SU-DHL-6 (cell line): Measurements from ENCODE around the gene AGPAT3.

Source experiments
- H2AFZ ChIP-seq: fragments of 200-600 bp; sonication (generic); 2 replicates; pipeline ENCODE4 v1.6.1; 2014; ENCODE audit warnings: low read depth, mild to moderate bottlenecking, moderate library complexity, mixed read lengths, antibody characterized with exemption, low read length; ENCODE audit not compliant: severe bottlenecking
- H3F3A ChIP-seq: fragments of 200-600 bp; shearing (Covaris generic); 2 replicates; pipeline ENCODE4 v1.6.0; 2016; ENCODE audit warnings: antibody characterized with exemption, mild to moderate bottlenecking; ENCODE audit not compliant: insufficient read depth
- H3K27ac ChIP-seq: fragments of 200-600 bp; sonication (generic); 2 replicates; pipeline ENCODE4 v1.5.1; 2016; ENCODE audit warnings: low read depth, mild to moderate bottlenecking, low read length, moderate library complexity, mixed read lengths
- H3K27me3 ChIP-seq: fragments of 200-600 bp; sonication (generic), shearing (Covaris generic); 2 replicates; pipeline ENCODE4 v1.6.0; 2014; ENCODE audit warnings: mild to moderate bottlenecking, low read length
- H3K36me3 ChIP-seq: fragments of 200-600 bp; sonication (generic); 2 replicates; pipeline ENCODE4 v1.6.1; 2014; ENCODE audit warnings: mild to moderate bottlenecking, low read length, mixed read lengths
- H3K4me2 ChIP-seq: fragments of 300-600, 200-600 bp; shearing (Covaris generic), sonication (generic); 2 replicates; pipeline ENCODE4 v1.6.0; 2014; ENCODE audit warnings: low read length, low read depth, mild to moderate bottlenecking; ENCODE audit not compliant: poor library complexity, severe bottlenecking
- H3K4me3 ChIP-seq: fragments of 200-600 bp; sonication (generic); 2 replicates; pipeline ENCODE4 v1.5.1; 2014; ENCODE audit warnings: antibody characterized with exemption, low read length, mild to moderate bottlenecking, mixed read lengths; ENCODE audit not compliant: insufficient read depth, poor library complexity, severe bottlenecking
- H3K79me2 ChIP-seq: fragments of 200-600 bp; sonication (generic); 2 replicates; pipeline ENCODE4 v1.6.1; 2014; ENCODE audit warnings: mild to moderate bottlenecking, low read length, moderate library complexity; ENCODE audit not compliant: insufficient read depth
- H3K9ac ChIP-seq: fragments of 200-600 bp; sonication (generic); 2 replicates; pipeline ENCODE4 v1.7.0; 2014; ENCODE audit warnings: mild to moderate bottlenecking, low read length
- H3K9me2 ChIP-seq: fragments of 200-600 bp; sonication (generic); replicated peaks from 2 replicates; pipeline ENCODE4 v1.6.1; 2014; ENCODE audit warnings: low read length; ENCODE audit not compliant: insufficient read depth
- H3K9me3 ChIP-seq: fragments of 200-600 bp; sonication (generic); 2 replicates; pipeline ENCODE4 v1.6.1; 2014; ENCODE audit warnings: low read length, mixed read lengths; ENCODE audit not compliant: insufficient read depth
- H4K20me1 ChIP-seq: fragments of 200-600 bp; sonication (generic); 2 replicates; pipeline ENCODE4 v1.6.1; 2014; ENCODE audit warnings: low read depth, mild to moderate bottlenecking, antibody characterized with exemption, low read length, moderate library complexity, mixed read lengths
- EZH2phosphoT487 ChIP-seq: fragments of 200-600 bp; sonication (generic), shearing (Covaris generic); conservative IDR thresholded peaks from 2 replicates; pipeline ENCODE4 v1.6.1; 2018; ENCODE audit warnings: mild to moderate bottlenecking, antibody characterized with exemption, low read length, moderate library complexity, mixed read lengths
- TF ChIP-seq, protein P1 (sequence below): fragments of 200-600 bp; sonication (generic); IDR thresholded peaks from one replicate; pipeline ENCODE4 v1.5.1; 2017; ENCODE audit warnings: antibody characterized with exemption, mild to moderate bottlenecking, low read length, moderate library complexity; ENCODE audit not compliant: insufficient read depth, poor library complexity, severe bottlenecking

The AGPAT3 gene

GRCh38 chr21:43949499-43950208 lies 84.6 kb downstream of the AGPAT3 start:
- Histone ChIP-seq H3K9ac (no peak overlapping the region), H3K36me3 (no peaks in the 10 kb centered on the region), H3K4me3 (no peak overlapping the region), H3K4me2 (no peak overlapping the region), H4K20me1 (no peaks in the 10 kb centered on the region), H3K27me3 (no peaks in the 10 kb centered on the region; the same call in 1 of the 2 replicates), H3K9me2 (no peaks in the 10 kb centered on the region), H3F3A (no peaks in the 10 kb centered on the region), H3K9me3 (no peaks in the 10 kb centered on the region), H2AFZ (no peak overlapping the region), H3K27ac (no peak overlapping the region), H3K79me2 (no peaks in the 10 kb centered on the region)
- TF ChIP-seq, protein P1, sequence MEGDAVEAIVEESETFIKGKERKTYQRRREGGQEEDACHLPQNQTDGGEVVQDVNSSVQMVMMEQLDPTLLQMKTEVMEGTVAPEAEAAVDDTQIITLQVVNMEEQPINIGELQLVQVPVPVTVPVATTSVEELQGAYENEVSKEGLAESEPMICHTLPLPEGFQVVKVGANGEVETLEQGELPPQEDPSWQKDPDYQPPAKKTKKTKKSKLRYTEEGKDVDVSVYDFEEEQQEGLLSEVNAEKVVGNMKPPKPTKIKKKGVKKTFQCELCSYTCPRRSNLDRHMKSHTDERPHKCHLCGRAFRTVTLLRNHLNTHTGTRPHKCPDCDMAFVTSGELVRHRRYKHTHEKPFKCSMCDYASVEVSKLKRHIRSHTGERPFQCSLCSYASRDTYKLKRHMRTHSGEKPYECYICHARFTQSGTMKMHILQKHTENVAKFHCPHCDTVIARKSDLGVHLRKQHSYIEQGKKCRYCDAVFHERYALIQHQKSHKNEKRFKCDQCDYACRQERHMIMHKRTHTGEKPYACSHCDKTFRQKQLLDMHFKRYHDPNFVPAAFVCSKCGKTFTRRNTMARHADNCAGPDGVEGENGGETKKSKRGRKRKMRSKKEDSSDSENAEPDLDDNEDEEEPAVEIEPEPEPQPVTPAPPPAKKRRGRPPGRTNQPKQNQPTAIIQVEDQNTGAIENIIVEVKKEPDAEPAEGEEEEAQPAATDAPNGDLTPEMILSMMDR, result no peak
- no peak for TF ChIP-seq EZH2phosphoT487

- H3K9me3 ChIP-seq, result no peaks in the 10 kb centered on the region
- no peak overlapping the region for H3K4me3 ChIP-seq
- H4K20me1 ChIP-seq, result no peaks in the 10 kb centered on the region
- H3K27me3 ChIP-seq, result no peaks in the 10 kb centered on the region; the same call in 1 of the 2 replicates
- H3K27ac ChIP-seq, result no peak overlapping the region
- no peaks in the 10 kb centered on the region for H3F3A ChIP-seq
- H2AFZ ChIP-seq, result no peak overlapping the region
- TF ChIP-seq, protein P1, result no peak
- no peak overlapping the region for H3K4me2 ChIP-seq
- H3K36me3 ChIP-seq, result no peaks in the 10 kb centered on the region
- H3K9me2 ChIP-seq, result no peaks in the 10 kb centered on the region
- no peaks in the 10 kb centered on the region for H3K79me2 ChIP-seq
- no peak overlapping the region for H3K9ac ChIP-seq
These were observed 85.5 kb downstream of the AGPAT3 start for GRCh38 chr21:43950481-43950880.

DNA sequence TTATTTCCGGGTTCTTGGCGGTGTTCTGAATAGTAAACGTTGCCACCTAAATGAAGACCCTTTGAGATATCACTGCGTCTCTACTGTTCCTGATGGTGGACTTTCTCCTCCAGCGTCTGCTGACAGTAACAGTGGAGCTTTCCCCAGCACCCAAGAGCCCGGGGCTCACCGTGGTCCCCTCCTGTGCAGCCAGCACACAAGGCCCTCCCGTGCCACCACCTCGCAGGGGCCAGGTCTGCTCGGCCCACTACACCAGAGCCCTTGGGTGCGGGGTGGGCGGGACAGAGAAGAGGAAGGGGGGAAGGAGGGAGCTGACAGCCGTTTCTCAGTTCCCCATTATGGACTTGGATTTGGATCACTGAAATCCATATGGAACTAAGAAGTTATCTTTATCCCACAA lies 85.9 kb downstream of the AGPAT3 start:
- Histone ChIP-seq H3K36me3 (no peaks in the 10 kb centered on the region), H3K9ac (no peak overlapping the region), H3K27me3 (no peaks in the 10 kb centered on the region; the same call in 1 of the 2 replicates)

More for the DNA sequence above, 85.9 kb downstream of the AGPAT3 start:
- H3K27ac ChIP-seq, result no peak overlapping the region
- no peaks in the 10 kb centered on the region for H3K9me3 ChIP-seq
- TF ChIP-seq, protein P1, result no peak
- no peak for TF ChIP-seq EZH2phosphoT487
- no peaks in the 10 kb centered on the region for H3K79me2 ChIP-seq
- no peak overlapping the region for H3K4me3 ChIP-seq
- no peak overlapping the region for H2AFZ ChIP-seq
- H4K20me1 ChIP-seq, result no peaks in the 10 kb centered on the region
- H3K9me2 ChIP-seq, result no peaks in the 10 kb centered on the region
- no peak overlapping the region for H3K4me2 ChIP-seq
- no peaks in the 10 kb centered on the region for H3F3A ChIP-seq
